ENCODE results near the gene KCNC1. TPM values are rescaled to one million over a fixed set of nuclear protein-coding genes. Genes with fewer than 3 reads are reported as not detected.

The KCNC1 gene
- total RNA-seq, 4 donors from 2014 or later, result not detected

- intact Hi-C loops (cut with DNase I), result no loop called here
Observed at GRCh38 chr11:17718510-17718962, 16.0 kb upstream of the KCNC1 start.

DNA sequence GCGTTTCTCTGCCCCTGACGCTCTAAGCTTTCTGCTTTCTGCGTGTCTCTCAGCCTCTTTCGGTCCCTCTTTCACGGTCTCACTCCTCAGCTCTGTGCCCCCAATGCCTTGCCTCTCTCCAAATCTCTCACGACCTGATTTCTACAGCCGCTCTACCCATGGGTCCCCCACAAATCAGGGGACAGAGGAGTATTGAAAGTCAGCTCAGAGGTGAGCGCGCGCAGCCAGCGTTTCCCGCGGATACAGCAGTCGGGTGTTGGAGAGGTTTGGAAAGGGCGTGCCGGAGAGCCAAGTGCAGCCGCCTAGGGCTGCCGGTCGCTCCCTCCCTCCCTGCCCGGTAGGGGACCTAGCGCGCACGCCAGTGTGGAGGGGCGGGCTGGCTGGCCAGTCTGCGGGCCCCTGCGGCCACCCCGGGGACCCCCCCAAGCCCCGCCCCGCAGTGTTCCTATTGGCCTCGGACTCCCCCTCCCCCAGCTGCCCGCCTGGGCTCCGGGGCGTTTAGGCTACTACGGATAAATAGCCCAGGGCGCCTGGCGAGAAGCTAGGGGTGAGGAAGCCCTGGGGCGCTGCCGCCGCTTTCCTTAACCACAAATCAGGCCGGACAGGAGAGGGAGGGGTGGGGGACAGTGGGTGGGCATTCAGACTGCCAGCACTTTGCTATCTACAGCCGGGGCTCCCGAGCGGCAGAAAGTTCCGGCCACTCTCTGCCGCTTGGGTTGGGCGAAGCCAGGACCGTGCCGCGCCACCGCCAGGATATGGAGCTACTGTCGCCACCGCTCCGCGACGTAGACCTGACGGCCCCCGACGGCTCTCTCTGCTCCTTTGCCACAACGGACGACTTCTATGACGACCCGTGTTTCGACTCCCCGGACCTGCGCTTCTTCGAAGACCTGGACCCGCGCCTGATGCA, 15.3 kb upstream of the KCNC1 start, which contains the start of gene MYOD1:
TSS of gene MYOD1 (plus strand) at position 544 of the 910 bp plus-strand sequence. CDS start at position 756, 212 bp downstream.
- Histone ChIP-seq H3K36me3 (no peaks in the 10 kb centered on the region), H3K27me3 (peaks cover 3 to 97% (median 39%) of the 10 kb centered on the region in 4 donors), H3K27ac (replicated peaks in 1 of 4) (no peak within 1 kb of the TSS), H3K9me3 (no peaks in the 10 kb centered on the region), H3K4me1 (peaks cover 7 to 36% (median 33%) of the 10 kb centered on the region in 4 donors), H3K4me3 (peak within 1 kb of the TSS in 1 of 4 donors; percentile 4)
- intact Hi-C loops (cut with DNase I), result no loop called here
- TF ChIP-seq CTCF (IDR thresholded peaks at IDR 0.05) (no peak), POLR2A (IDR thresholded peaks at IDR 0.05; ENCODE audit: low read depth) (no peak), EP300 (IDR thresholded peaks at IDR 0.05) (no peak), POLR2AphosphoS5 (IDR thresholded peaks at IDR 0.05) (no peak)
- DNase-seq (ENCODE audit: extremely low spot score), result no peak
- WGBS, result 3% methylated on average over 7 of the region's 68 CpGs

More at GRCh38 chr11:17718510-17718962, 16.0 kb upstream of the KCNC1 start:
- Histone ChIP-seq H3K36me3 (no peaks in the 10 kb centered on the region), H3K27me3 (peaks cover 3 to 97% (median 39%) of the 10 kb centered on the region in 4 donors), H3K9me3 (no peaks in the 10 kb centered on the region), H3K27ac (replicated peaks in 1 of 4) (no peak overlapping the region), H3K4me3 (no peak overlapping the region), H3K4me1 (peaks cover 7 to 36% (median 33%) of the 10 kb centered on the region in 4 donors)
- no peak for DNase-seq (ENCODE audit: extremely low spot score)
- no peak for TF ChIP-seq CTCF (IDR thresholded peaks at IDR 0.05)
- 22% methylated on average over 11 of the region's 16 CpGs for WGBS

DNA sequence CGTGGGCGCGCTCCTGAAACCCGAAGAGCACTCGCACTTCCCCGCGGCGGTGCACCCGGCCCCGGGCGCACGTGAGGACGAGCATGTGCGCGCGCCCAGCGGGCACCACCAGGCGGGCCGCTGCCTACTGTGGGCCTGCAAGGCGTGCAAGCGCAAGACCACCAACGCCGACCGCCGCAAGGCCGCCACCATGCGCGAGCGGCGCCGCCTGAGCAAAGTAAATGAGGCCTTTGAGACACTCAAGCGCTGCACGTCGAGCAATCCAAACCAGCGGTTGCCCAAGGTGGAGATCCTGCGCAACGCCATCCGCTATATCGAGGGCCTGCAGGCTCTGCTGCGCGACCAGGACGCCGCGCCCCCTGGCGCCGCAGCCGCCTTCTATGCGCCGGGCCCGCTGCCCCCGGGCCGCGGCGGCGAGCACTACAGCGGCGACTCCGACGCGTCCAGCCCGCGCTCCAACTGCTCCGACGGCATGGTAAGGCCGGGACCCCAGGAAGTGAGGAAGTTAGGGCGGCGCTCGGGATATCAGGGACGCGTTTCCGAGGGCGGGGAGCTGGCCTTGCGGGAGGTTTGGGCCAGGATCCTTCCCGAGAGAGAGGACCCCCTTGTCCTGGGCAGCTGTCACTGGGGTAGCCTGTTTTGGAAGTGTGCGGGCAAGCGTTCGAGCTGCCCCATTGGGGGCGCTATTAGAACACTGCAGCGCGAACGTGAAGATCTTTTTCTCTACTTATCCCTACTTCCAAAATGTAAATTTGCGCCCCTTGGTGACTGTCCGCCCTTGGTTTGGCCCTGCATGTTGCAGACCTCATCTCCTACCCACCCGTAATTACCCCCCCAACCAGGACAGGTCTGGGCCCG, 14.4 kb upstream of the KCNC1 start:
- peak overlapping the region in 1 of 4 donors; percentile 4 for H3K4me3 ChIP-seq
- peaks cover 3 to 98% (median 39%) of the 10 kb centered on the region in 4 donors for H3K27me3 ChIP-seq
- WGBS, result 4% methylated on average over 13 of the region's 85 CpGs
- no peak for DNase-seq (ENCODE audit: extremely low spot score)
- intact Hi-C loops (cut with DNase I), result no loop called here
- no peaks in the 10 kb centered on the region for H3K9me3 ChIP-seq
- TF ChIP-seq CTCF (IDR thresholded peaks at IDR 0.05) (no peak), POLR2AphosphoS5 (IDR thresholded peaks at IDR 0.05) (no peak), POLR2A (IDR thresholded peaks at IDR 0.05; ENCODE audit: low read depth) (no peak), EP300 (IDR thresholded peaks at IDR 0.05) (no peak)
- H3K27ac ChIP-seq (replicated peaks in 1 of 4), result no peak overlapping the region
- no peaks in the 10 kb centered on the region for H3K36me3 ChIP-seq
- H3K4me1 ChIP-seq, result peaks cover 7 to 36% (median 33%) of the 10 kb centered on the region in 4 donors

GRCh38 chr11:17720796-17721171, 13.8 kb upstream of the KCNC1 start:
- intact Hi-C loops (cut with DNase I), result no loop called here
- H3K4me3 ChIP-seq, result peak overlapping the region in 1 of 4 donors; percentile 4

More at GRCh38 chr11:17720796-17721171, 13.8 kb upstream of the KCNC1 start:
- DNase-seq (ENCODE audit: extremely low spot score), result no peak
- Histone ChIP-seq H3K36me3 (no peaks in the 10 kb centered on the region), H3K9me3 (no peaks in the 10 kb centered on the region), H3K27me3 (peaks cover 3 to 98% (median 39%) of the 10 kb centered on the region in 4 donors), H3K27ac (replicated peaks in 1 of 4) (no peak overlapping the region), H3K4me1 (peaks cover 7 to 36% (median 33%) of the 10 kb centered on the region in 4 donors)
- WGBS, result 6% methylated on average over 14 of the region's 24 CpGs
- TF ChIP-seq EP300 (IDR thresholded peaks at IDR 0.05), result no peak
- TF ChIP-seq CTCF (IDR thresholded peaks at IDR 0.05), result no peak
- no peak for TF ChIP-seq POLR2AphosphoS5 (IDR thresholded peaks at IDR 0.05)
- TF ChIP-seq POLR2A (IDR thresholded peaks at IDR 0.05; ENCODE audit: low read depth), result no peak

Measured in esophagus muscularis mucosa (tissue), 4 donors.